ENCODE results near the gene HK1.

HK1 gene

DNA sequence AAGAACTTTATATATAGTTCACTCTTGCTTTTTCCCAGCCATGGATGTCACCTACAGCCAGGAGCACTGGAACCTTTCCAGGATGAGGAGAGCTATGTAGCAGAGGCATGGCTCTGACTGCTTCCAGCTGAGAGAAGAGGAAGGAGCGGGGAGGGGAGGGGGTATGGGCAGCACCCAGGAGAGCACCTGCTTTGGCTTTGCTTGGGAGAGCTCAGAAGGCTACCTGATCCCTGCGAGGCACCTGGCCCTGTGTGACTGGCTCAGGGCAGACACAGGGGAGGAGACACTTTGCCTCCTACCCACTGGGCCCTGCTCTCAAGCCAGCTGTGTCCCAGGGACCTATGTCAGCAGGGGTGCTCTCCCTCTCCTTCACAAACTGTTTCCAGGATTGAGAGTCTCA lies 67.1 kb downstream of the HK1 start:
- Mint-ChIP-seq H3K9me3 (no peaks in the 10 kb centered on the region), H3K4me3 (peak overlapping the region; percentile 58), H3K36me3 (peaks cover 77% of the 10 kb centered on the region), H3K27me3 (no peaks in the 10 kb centered on the region), H3K27ac (peak overlapping the region; percentile 95), H3K4me1 (peaks cover 91% of the 10 kb centered on the region)
- CTCF ChIA-PET = interaction anchor here (0.9 to 1.4 kb wide), 4 partner anchors 9 to 45 kb away, joined by 3 to 6 read pairs (median 3); no protein-coding TSS in a partner anchor
- DNase-seq = no peak

DNA sequence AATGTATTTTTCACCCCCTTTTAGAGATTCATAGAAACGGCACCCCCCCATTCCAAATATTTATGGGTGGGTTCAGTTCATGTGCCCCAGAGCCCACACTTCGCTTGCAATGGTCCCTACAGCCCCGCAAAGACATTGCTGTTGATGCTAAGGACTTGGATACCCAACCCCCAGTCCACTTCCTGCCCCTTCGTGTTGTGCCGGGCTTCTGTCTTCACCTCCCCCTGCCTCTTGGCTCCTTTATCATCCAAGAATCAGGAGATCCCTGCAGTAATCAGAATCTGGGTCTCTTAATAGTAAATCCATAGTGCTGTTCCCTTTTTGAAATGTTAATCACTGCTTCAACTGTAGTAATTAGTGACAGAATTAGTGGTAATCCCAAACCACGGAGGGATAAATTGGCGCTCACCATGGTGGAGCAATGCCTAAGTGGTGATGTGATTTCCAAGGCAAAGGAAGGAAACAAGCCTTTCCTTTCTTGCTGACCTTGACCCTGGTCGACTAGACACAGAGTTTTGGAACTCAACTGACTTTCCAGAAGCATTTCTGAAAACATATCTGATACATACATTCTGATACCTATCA lies 67.7 kb downstream of the HK1 start:
- peaks cover 87% of the 10 kb centered on the region for H3K4me1 Mint-ChIP-seq
- CTCF ChIA-PET = no interaction called here
- DNase-seq = no peak
- peak overlapping the region; percentile 95 for H3K27ac Mint-ChIP-seq
- H3K27me3 Mint-ChIP-seq = no peaks in the 10 kb centered on the region
- H3K36me3 Mint-ChIP-seq = peaks cover 76% of the 10 kb centered on the region
- peak overlapping the region; percentile 36 for H3K4me3 Mint-ChIP-seq
- H3K9me3 Mint-ChIP-seq = no peaks in the 10 kb centered on the region

DNA sequence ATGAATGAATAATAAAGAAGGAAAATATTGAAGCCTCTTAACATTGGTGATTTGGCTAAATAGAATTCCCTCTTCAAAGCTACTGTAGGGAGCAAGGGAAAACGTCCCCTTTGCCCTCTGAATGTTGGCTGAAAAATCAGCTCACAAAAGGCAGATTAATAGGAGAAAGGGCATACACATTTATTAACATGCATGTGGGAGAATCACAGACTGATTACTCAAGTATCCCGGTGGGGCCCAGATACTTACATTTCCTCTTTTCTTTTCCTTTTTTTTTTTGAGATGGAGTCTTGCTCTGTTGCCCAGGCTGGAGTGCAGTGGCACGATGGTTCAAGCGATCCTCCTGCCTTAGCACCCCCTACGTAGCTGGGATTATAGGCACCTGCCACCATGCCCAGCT lies 68.5 kb downstream of the HK1 start:
- no peak for DNase-seq
- CTCF ChIA-PET = interaction anchor here (0.6 to 0.7 kb wide), 2 partner anchors 44 to 165 kb away, joined by 3 to 5 read pairs; no protein-coding TSS in a partner anchor
- no peak overlapping the region for H3K27ac Mint-ChIP-seq
- H3K4me1 Mint-ChIP-seq = peaks cover 84% of the 10 kb centered on the region
- no peak overlapping the region for H3K4me3 Mint-ChIP-seq
- no peaks in the 10 kb centered on the region for H3K27me3 Mint-ChIP-seq
- no peaks in the 10 kb centered on the region for H3K9me3 Mint-ChIP-seq
- H3K36me3 Mint-ChIP-seq = peaks cover 78% of the 10 kb centered on the region

DNA sequence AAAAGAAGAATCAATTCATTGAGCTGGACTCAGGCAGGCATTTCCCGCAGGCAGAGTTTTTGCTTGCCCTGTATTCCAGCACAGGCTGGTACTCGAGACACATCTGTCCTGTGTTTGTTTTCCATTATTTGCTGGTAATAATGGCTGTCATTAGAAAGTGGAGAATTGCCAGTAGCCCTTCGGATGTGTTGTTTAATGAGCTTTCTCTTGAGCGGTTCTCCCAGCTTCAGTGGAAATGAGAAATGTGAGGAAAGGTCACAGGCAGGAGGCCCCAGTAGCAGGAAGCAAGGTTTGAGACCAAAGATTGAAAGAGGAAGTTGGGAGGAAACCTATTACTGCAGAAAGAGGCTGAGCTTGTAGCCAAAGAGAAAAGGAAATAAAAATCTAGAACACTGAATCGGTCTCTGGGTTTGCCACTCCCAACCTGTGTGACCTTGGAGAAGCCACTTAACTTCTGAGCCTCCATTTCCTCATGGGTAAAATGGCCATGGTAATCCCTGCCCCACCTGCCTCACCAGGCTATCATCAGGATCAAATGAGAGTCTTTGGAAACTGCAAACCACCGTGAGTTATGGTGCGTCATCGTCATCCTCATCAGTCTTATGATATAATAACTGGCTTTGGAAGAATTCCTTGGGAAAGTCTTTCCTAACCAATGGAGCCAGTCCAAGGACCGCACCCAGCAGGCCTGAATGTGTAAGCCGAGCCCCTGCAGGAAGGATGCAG lies 70.7 kb downstream of the HK1 start:
- peak overlapping the region; percentile 36 for H3K4me3 Mint-ChIP-seq
- no peaks in the 10 kb centered on the region for H3K27me3 Mint-ChIP-seq
- H3K27ac Mint-ChIP-seq = peak overlapping the region; percentile 92
- CTCF ChIA-PET = interaction anchor here (1.0 kb wide), 1 partner anchor 21 kb away, joined by 4 read pairs; no protein-coding TSS in a partner anchor
- peaks cover 72% of the 10 kb centered on the region for H3K36me3 Mint-ChIP-seq
- no peak for DNase-seq
- no peaks in the 10 kb centered on the region for H3K9me3 Mint-ChIP-seq
- peaks cover 70% of the 10 kb centered on the region for H3K4me1 Mint-ChIP-seq

DNA sequence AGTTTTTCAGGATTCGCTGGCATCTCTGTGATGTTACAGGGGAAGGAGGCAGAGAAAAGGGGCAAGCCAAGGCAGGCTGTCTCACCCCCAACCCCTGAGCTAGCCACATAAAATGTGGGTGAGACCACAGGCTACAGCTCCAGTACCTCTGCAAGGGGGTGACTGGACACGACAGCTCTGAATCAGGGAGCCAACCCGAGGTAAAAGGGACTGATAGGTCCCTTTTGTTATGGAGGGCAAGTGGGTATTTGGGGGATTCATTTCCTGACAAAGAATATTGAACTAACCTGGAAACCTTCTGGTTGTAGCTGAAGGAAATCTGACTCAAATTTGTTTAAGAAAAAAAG lies 71.2 kb downstream of the HK1 start:
- H3K4me3 Mint-ChIP-seq = no peak overlapping the region
- CTCF ChIA-PET = no interaction called here
- no peak for DNase-seq
- no peaks in the 10 kb centered on the region for H3K9me3 Mint-ChIP-seq
- peak overlapping the region; percentile 92 for H3K27ac Mint-ChIP-seq
- H3K4me1 Mint-ChIP-seq = peaks cover 68% of the 10 kb centered on the region
- H3K36me3 Mint-ChIP-seq = peaks cover 71% of the 10 kb centered on the region
- H3K27me3 Mint-ChIP-seq = no peaks in the 10 kb centered on the region

DNA sequence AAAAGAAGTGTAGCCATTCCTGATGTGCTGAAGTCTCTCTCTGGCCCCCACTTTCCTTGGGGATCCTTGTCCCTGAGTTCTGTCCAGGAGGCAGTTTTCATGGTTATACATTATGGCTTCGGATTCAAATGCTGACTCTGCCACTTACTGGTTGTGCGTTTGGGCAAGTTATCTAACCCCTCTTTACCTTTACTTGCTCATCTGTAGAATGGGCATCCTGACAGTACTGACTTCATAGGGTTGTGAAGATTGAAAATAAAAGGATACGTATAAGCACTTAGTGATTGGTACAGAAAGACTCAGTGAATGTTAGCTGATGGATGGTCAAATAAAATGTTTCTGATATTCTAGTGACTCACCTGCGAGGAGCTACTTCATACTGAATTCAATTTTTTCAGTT lies 73.3 kb downstream of the HK1 start:
- CTCF ChIA-PET = no interaction called here

DNA sequence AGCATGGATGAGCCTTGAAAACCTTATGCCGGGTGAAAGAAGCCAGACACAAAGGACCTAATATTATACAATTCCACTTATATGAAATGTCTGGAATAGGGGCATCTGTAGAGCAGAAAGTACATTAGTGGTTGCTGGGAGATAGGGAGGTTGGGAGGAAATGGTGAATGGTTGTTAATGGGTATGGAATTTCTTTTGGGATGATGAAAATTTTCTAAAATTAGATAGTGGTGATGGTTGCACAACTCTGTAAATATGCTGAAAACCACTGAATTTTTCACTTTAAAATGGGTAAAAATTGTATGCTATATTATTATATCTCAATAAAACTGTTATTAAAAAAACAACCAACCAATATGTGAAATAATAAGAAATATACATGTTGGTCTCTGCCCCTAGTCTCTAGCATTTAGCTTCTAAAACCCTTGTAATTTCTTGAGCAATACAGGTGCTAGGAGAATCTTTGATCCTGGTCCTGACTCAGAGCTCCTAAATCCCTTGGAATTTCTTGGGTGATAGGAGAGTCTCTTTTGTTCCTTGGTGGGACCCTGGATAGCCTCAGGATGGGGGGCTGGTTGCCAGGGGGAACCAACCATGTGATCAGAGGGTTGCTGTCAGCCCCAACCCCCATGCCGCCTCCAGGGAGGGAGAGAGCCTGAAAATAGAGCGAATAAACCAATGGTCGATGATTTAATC lies 74.4 kb downstream of the HK1 start:
- H3K4me1 Mint-ChIP-seq = peaks cover 42% of the 10 kb centered on the region

More for the DNA sequence above, 73.3 kb downstream of the HK1 start:
- Mint-ChIP-seq H3K27ac (no peak overlapping the region), H3K9me3 (no peaks in the 10 kb centered on the region), H3K36me3 (peaks cover 56% of the 10 kb centered on the region), H3K4me3 (no peak overlapping the region), H3K27me3 (no peaks in the 10 kb centered on the region), H3K4me1 (peaks cover 48% of the 10 kb centered on the region)
- DNase-seq = no peak

DNA sequence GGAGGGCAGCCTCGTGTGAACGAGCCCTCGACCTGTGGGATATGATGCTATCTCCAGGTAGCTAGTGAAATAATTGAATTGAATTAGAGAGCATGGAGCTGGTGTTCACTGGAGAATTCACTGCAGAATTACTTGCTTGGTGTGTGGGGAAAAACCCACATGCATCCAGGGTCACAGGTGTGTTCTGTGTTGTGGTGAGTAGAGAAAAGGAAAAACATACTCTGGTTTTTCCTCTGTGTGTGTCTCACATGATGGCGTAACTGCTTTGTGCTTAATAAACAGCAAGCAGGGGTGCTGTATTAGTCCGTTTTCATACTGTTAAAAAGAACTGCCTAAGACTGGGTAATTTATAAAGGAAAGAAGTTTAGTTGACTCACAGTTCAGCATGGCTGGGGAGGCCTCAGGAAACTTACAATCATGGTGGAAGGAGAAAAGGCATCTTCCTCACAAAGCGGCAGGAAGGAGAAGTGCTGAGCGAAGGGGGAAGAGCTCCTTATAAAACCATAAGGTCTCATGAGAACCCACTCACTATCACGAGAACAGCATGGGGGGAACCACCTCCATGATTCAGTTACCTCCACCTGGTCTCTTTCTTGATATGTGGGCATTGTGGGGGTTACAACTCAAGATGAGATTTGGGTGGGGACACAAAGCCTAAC lies 75.8 kb downstream of the HK1 start:
- Mint-ChIP-seq H3K9me3 (no peaks in the 10 kb centered on the region), H3K36me3 (peaks cover 41% of the 10 kb centered on the region), H3K27me3 (no peaks in the 10 kb centered on the region), H3K27ac (peak overlapping the region; percentile 70), H3K4me1 (peaks cover 42% of the 10 kb centered on the region), H3K4me3 (no peak overlapping the region)
- CTCF ChIA-PET = interaction anchor here (1.1 to 2.3 kb wide), 3 partner anchors 9 to 37 kb away, joined by 3 to 6 read pairs (median 3); no protein-coding TSS in a partner anchor
- no peak for DNase-seq

More for the DNA sequence above, 74.4 kb downstream of the HK1 start:
- Mint-ChIP-seq H3K9me3 (no peaks in the 10 kb centered on the region), H3K27me3 (no peaks in the 10 kb centered on the region), H3K4me3 (no peak overlapping the region), H3K36me3 (peaks cover 48% of the 10 kb centered on the region), H3K27ac (peak overlapping the region; percentile 50)
- DNase-seq = no peak
- CTCF ChIA-PET = interaction anchor here (0.7 to 1.4 kb wide), 3 partner anchors 38 to 40 kb away, joined by 3 read pairs; no protein-coding TSS in a partner anchor

DNA sequence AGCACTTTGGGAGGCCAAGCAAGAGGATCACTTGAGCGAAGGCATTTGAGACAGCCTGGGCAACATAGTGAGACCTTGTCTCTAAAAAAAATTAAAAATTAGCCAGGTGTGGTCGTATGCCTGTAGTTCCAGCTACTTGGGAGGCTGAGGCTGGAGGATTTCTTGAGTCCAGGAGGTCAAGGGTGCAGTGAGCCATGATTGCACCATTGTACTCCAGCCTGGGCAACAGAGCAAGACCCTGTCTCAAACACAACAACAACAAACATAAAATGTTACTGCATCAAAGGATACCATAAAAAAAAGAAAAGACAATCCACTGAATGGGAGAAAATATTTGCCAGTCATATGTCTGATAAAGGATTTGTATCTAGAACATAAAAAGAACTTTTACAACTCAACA lies 77.9 kb downstream of the HK1 start:
- DNase-seq = no peak
- Mint-ChIP-seq H3K27me3 (no peaks in the 10 kb centered on the region), H3K4me1 (peaks cover 47% of the 10 kb centered on the region), H3K9me3 (no peaks in the 10 kb centered on the region), H3K4me3 (no peak overlapping the region), H3K27ac (no peak overlapping the region), H3K36me3 (peaks cover 35% of the 10 kb centered on the region)
- CTCF ChIA-PET = no interaction called here

DNA sequence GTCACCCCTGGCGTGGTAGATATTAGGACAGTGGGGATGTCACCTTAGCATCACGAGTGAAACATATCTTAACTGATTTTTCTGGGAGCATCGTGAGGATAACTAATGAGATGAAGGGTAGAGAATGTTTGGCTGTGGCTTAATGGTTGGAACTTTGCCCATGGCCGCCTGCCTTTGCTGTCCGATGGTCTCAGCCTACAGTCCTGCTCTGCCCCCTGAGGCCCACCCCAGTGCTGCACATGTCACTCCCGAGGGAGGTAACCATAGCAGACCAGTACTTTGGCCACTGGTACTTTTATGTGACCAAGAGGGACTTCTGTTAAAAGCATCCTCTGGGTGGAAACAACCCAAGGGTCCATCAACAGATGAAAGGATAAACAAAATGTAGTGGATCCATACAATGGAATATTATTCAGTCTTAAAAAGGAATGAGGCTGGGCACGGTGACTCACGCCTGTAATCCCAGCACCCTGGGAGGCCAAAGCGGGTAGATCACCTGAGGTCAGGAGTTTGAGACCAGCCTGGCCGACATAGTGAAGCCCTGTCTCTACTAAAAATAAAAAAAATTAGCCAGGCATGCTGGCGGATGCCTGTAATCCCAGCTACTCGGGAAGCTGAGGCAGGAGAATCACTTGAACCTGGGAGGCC lies 80.0 kb downstream of the HK1 start:
- CTCF ChIA-PET = no interaction called here
- H3K27me3 Mint-ChIP-seq = no peaks in the 10 kb centered on the region
- H3K36me3 Mint-ChIP-seq = peaks cover 36% of the 10 kb centered on the region
- no peak for DNase-seq
- H3K4me3 Mint-ChIP-seq = no peak overlapping the region
- H3K4me1 Mint-ChIP-seq = peaks cover 62% of the 10 kb centered on the region
- peak overlapping the region; percentile 68 for H3K27ac Mint-ChIP-seq
- no peaks in the 10 kb centered on the region for H3K9me3 Mint-ChIP-seq

DNA sequence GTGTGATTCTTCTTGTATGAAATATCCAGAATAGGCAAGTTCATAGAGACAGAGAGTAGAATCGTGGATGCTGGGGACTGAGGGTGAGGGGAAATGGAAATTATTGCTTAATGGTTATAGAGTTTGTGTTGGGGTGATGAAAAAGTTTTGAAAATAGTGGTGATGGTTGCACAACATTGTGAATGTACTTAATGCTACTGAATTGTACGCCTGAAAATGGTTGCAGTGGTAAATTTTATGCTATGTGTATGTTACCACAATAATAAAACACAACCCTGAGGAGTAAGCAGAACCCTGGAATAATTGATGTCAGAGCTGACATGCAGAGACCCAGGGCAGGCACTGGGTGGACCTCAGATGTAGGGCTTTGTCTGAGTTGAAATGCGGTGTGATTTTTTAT lies 80.9 kb downstream of the HK1 start:
- no peak for DNase-seq

DNA sequence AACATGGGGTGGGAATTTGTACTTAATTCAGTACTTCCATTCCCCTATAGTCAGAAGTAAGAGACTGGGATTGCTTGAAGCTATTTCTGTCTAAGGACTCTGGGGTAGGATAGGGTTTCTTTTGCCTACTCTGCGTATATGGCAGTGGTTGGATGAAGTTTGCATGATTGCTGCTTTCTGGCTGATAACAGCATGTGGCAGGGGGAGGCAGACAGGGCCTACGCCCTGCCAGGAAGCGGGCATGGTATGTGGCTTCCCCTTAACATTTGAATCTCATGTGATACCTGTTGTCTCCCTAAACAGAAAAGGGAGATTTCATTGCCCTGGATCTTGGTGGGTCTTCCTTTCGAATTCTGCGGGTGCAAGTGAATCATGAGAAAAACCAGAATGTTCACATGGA lies 81.3 kb downstream of the HK1 start:
- CTCF ChIA-PET = no interaction called here
- H3K9me3 Mint-ChIP-seq = no peaks in the 10 kb centered on the region
- H3K36me3 Mint-ChIP-seq = peaks cover 34% of the 10 kb centered on the region
- H3K4me1 Mint-ChIP-seq = peaks cover 68% of the 10 kb centered on the region
- peak; percentile 66 for DNase-seq
- H3K27ac Mint-ChIP-seq = peak overlapping the region; percentile 82
- H3K4me3 Mint-ChIP-seq = peak overlapping the region; percentile 24
- no peaks in the 10 kb centered on the region for H3K27me3 Mint-ChIP-seq

More for the DNA sequence above, 80.9 kb downstream of the HK1 start:
- Mint-ChIP-seq H3K36me3 (peaks cover 34% of the 10 kb centered on the region), H3K27ac (peak overlapping the region; percentile 82), H3K27me3 (no peaks in the 10 kb centered on the region), H3K9me3 (no peaks in the 10 kb centered on the region), H3K4me1 (peaks cover 66% of the 10 kb centered on the region), H3K4me3 (peak overlapping the region; percentile 4)
- CTCF ChIA-PET = no interaction called here

DNA sequence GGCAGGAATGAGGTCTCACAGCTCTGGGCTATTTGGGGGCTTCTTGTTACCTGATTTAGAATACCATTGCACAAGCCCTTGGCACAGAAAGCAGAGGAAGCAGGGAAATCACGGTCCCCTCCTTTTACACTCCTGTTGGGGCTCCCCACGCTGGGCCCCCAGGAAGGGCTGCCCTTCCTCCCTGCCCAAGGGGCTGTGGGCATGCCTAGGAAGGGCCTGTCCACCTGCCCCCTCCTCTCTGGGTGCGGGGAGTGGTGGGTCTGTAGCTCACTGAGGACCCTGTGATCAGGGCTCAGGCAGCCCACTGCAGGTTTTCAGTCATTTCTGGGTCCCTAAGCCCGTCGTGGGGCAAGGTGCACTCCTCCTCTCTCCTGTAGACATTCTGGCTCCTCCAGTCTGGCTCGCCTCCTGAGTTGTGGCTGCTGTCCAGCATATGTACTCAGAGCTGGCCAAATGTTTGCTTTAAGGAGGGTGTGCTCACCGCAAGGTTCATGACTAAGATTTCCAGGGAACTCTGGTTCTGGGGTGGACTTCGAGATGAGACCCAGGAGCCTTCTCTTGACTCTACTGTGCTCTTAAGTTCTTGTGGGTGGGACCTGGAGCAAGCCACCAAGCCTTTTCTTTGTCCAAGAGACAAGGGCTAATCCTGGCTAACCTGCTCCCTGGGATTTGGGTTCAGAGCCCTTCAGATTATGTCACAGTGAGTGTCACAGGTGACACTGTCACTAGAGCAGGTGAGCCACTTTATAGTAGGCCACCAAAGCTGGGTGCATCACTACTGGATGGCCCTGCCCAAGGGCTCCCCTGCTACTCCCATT lies 82.4 kb downstream of the HK1 start:
- no peak for DNase-seq
- Mint-ChIP-seq H3K27me3 (no peaks in the 10 kb centered on the region), H3K36me3 (peaks cover 39% of the 10 kb centered on the region), H3K4me3 (no peak overlapping the region), H3K27ac (peak overlapping the region; percentile 88), H3K4me1 (peaks cover 74% of the 10 kb centered on the region), H3K9me3 (no peaks in the 10 kb centered on the region)
- CTCF ChIA-PET = no interaction called here
